ENCODE measurements around the gene DUSP16.

Gene DUSP16

GRCh38 chr12:12561371-12562015 lies 1.2 kb downstream of the DUSP16 start:
- DNase-seq (ENCODE audit: insufficient read length, low spot score) = no peak
- no peak for FAIRE-seq
- TF ChIP-seq CTCF (IDR thresholded peaks at IDR 0.05; ENCODE audit: insufficient read depth, missing control alignments) = no peak

DNA sequence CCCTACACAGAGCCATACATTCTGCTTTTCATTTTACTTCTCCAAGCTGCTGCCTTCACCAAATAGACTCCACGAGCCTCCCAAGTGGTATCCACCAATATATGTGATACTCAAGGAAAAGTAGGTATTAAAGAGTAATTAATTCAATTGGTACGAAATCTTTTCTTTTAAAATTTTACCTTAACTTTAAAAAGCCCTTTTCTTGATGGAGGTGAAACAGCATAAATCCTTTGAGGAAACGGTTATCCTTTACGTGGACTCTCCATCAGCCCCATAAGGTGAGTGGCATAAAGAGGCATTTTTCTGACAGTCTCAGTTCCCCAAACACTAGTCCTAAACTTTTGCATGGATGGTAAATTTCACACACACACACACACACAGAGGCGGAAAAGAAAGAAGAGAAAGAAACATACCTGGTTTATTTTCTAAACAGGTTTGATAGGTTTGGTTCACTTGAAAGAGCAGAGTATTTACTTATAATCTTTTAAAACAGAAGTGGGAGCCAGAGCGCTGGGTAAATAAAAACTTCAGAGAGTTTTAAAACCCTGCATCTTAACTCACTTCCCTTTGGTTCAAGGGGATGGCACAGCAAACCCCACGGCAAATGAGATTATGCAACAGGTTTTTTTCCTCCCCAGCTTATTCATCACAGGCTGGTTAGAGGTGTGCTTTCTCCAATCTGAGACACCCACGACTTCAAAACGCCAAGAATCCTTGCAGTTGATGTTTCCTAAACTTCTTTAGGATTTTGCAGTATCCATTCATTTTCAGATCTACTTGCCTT lies 1.9 kb downstream of the DUSP16 start:
- FAIRE-seq (no peak), DNase-seq (ENCODE audit: insufficient read length, low spot score) (no peak)
- no peak for TF ChIP-seq CTCF (IDR thresholded peaks at IDR 0.05; ENCODE audit: insufficient read depth, missing control alignments)

DNA sequence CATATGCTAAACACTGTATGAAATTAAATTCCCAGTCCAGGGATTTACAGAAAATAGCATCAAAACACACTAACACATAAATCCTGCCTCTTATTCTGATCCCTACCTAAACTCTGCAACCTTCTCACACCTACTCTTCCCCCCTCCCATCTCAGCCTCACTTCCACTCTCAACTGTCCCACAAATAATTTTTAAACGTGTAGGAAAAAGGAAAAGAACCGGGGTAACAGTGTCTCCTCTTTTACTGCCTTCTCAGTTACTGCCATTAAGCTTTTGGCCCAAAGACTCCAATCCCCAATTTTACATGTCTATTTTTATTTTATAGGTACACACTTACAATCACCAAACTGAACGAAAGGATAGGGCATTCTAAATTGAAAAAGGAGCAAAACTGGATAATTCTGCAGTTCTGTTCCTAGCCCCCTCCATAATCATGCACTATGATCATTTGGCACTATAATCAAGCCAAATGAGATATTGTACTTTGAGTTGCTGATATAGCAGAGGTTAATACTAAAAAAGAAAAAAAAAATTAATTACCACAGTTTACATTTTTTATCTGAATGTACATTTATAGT lies 2.9 kb downstream of the DUSP16 start:
- no peak for FAIRE-seq
- no peak for DNase-seq (ENCODE audit: insufficient read length, low spot score)
- no peak for TF ChIP-seq CTCF (IDR thresholded peaks at IDR 0.05; ENCODE audit: insufficient read depth, missing control alignments)

GRCh38 chr12:12558291-12558690 lies 4.4 kb downstream of the DUSP16 start:
- no peak for TF ChIP-seq CTCF (IDR thresholded peaks at IDR 0.05; ENCODE audit: insufficient read depth, missing control alignments)
- DNase-seq (ENCODE audit: insufficient read length, low spot score) (no peak), FAIRE-seq (no peak)

GRCh38 chr12:12557733-12558132 lies 4.9 kb downstream of the DUSP16 start:
- FAIRE-seq (no peak), DNase-seq (ENCODE audit: insufficient read length, low spot score) (no peak)
- no peak for TF ChIP-seq CTCF (IDR thresholded peaks at IDR 0.05; ENCODE audit: insufficient read depth, missing control alignments)

DNA sequence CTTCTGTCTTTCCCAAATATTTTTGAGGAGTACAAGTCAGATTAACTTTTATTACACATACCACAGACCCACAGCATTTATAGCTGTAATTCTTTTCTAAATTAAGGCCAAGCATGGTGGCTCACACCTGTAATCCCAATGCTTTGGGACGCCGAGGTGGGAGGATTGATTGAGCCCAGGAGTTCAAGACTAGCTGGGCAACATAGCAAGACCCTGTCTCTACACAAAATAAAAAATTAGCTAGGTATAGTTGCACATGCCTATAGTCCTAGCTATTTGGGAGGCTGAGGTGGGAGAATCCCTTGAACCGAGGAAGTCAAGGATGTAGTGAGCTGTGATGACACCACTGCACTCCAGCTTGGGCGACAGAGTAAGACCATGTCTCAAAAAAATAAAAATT lies 7.0 kb downstream of the DUSP16 start:
- DNase-seq (ENCODE audit: insufficient read length, low spot score) (no peak), FAIRE-seq (no peak)
- no peak for TF ChIP-seq CTCF (IDR thresholded peaks at IDR 0.05; ENCODE audit: insufficient read depth, missing control alignments)

Data from D721Med (cell line).